HepG2 (cell line): ENCODE data around the gene ITCH. TPM values are rescaled to one million over a fixed set of nuclear protein-coding genes. Genes with fewer than 3 reads are reported as not detected.
A peak's percentile ranks its signal among the peaks of the same experiment; 100 is the strongest.

Experiments
- ATAC-seq: fragments of 200-7000 bp; cut with Tn5 transposase; 3 replicates; pipeline ENCODE4 v1.9.1; 2020; ENCODE audit warnings: mild to moderate bottlenecking, moderate library complexity
- BruUV-seq: library from RNA; stranded (reverse); fragments of 400-500 nt; replicated peaks from 2 replicates; lab custom pipeline; 2021; lab: Mats Ljungman, UMichigan
- CTCF ChIA-PET: fragments of 300-600 bp; formaldehyde crosslinking; extraction: SDS; loops from one replicate; lab custom pipeline; 2021; ENCODE audit warnings: low total read pairs, inconsistent platforms, low intra/inter-chr PET ratio; lab: Yijun Ruan, JAX
- POLR2A ChIA-PET: fragments of 350-600 bp; sonication (Branson Sonifier 250); formaldehyde crosslinking; loops from one replicate; lab custom pipeline; 2020; ENCODE audit warnings: antibody characterized with exemption, inconsistent platforms; lab: Yijun Ruan, JAX
- DNase-seq: peaks from one replicate; pipeline ENCODE4 v3.0.0-alpha.2; 2015; ENCODE audit warnings: low spot score
- FAIRE-seq: peaks from 3 replicates; lab custom pipeline; 2011; peaks lifted over from hg19 to GRCh38; lab: Jason Lieb, UNC
- H2AFZ ChIP-seq: one replicate; pipeline ENCODE4 v1.6.1; 2011; ENCODE audit warnings: low read length, inconsistent platforms
- H3K27ac ChIP-seq: fragments of 300-600 bp; 3 replicates; pipeline ENCODE4 v1.8.0; 2011; ENCODE audit warnings: mixed run types, mild to moderate bottlenecking, mixed read lengths, low read length, inconsistent platforms; ENCODE audit not compliant: insufficient read depth; ENCODE audit errors: extremely low read length
- H3K27me3 ChIP-seq, 2 experiments: fragments of 200-600 bp in 1 of 2; 2 replicates in 1 of 2; 3 replicates in 1 of 2; pipeline versions ENCODE4 v1.6.0 to v1.8.0; 2011; ENCODE audit warnings: low read length in 2 of 2, mild to moderate bottlenecking in 2 of 2, moderate library complexity in 2 of 2, inconsistent platforms in 1 of 2; ENCODE audit not compliant: insufficient read depth in 2 of 2, control insufficient read depth in 1 of 2
- H3K36me3 ChIP-seq, 2 experiments: fragments of 200-600 bp in 1 of 2; replicated peaks in 1 of 2; 2 replicates in 1 of 2; 3 replicates in 1 of 2; pipeline versions ENCODE4 v1.5.1 to v1.8.0; 2011; ENCODE audit warnings: low read length in 2 of 2, inconsistent platforms in 1 of 2; ENCODE audit not compliant: insufficient read depth in 2 of 2, control insufficient read depth in 1 of 2
- H3K4me1 ChIP-seq: 2 replicates; pipeline ENCODE4 v1.5.1; 2012; ENCODE audit warnings: low read length, inconsistent platforms; ENCODE audit not compliant: insufficient read depth
- H3K4me2 ChIP-seq: 2 replicates; pipeline ENCODE4 v1.6.0; 2011; ENCODE audit warnings: low read depth, low read length, inconsistent platforms
- H3K4me3 ChIP-seq, 3 experiments: fragments of 200-600 bp in 1 of 3; sonication (generic), shearing (Covaris generic) in 1 of 3; replicated peaks in 1 of 3; 2 replicates each; pipeline ENCODE4 v1.5.1; 2011 to 2016; ENCODE audit warnings: low read length in 3 of 3, inconsistent platforms in 2 of 3, low read depth in 2 of 3, mild to moderate bottlenecking in 2 of 3, control low read depth in 1 of 3, mixed read lengths in 1 of 3; ENCODE audit not compliant: insufficient read depth in 1 of 3
- H3K79me2 ChIP-seq: one replicate; pipeline ENCODE4 v1.6.1; 2011; ENCODE audit warnings: low read length, inconsistent platforms; ENCODE audit not compliant: insufficient read depth
- H3K9ac ChIP-seq: 2 replicates; pipeline ENCODE4 v1.6.0; 2011; ENCODE audit warnings: mild to moderate bottlenecking, low read depth, low read length, inconsistent platforms; ENCODE audit not compliant: insufficient read depth
- H3K9me3 ChIP-seq: 2 replicates; pipeline ENCODE4 v1.5.1; 2012; ENCODE audit warnings: mild to moderate bottlenecking, low read length
- H4K20me1 ChIP-seq: 2 replicates; pipeline ENCODE4 v1.6.0; 2011; ENCODE audit warnings: inconsistent platforms, mild to moderate bottlenecking, low read length, moderate library complexity; ENCODE audit not compliant: insufficient read depth
- CCAR2 ChIP-seq: fragments of 200-400 bp; formaldehyde crosslinking; optimal IDR thresholded peaks from 2 replicates; pipeline ENCODE3; 2018; ENCODE audit warnings: low read depth, mild to moderate bottlenecking, low read length, moderate library complexity
- CREB1 ChIP-seq, 2 experiments: fragments of 450-650 bp in 1 of 2; IDR thresholded peaks; 2 replicates each; pipeline ENCODE4 v1.6.1; 2016 to 2017; ENCODE audit warnings: control low read depth in 1 of 2, mild to moderate bottlenecking in 1 of 2, missing compliant biosample characterization in 1 of 2, missing genetic modification characterization in 1 of 2
- EZH2 ChIP-seq: conservative IDR thresholded peaks from 2 replicates; pipeline ENCODE4 v1.6.1; 2012; ENCODE audit warnings: mild to moderate bottlenecking, low read depth, low read length, moderate library complexity
- GATAD2A ChIP-seq: IDR thresholded peaks from 2 replicates; pipeline ENCODE4 v1.6.1; 2016
- MTA1 ChIP-seq: sonication (generic); formaldehyde crosslinking; IDR thresholded peaks from 2 replicates; pipeline ENCODE4 v1.4.0; 2020; ENCODE audit warnings: missing genetic modification reagents, mild to moderate bottlenecking, borderline replicate concordance
- NFIC ChIP-seq: IDR thresholded peaks from 2 replicates; pipeline ENCODE4 v1.6.1; 2012; ENCODE audit warnings: mild to moderate bottlenecking, low read length, inconsistent platforms
- PCBP1 ChIP-seq: fragments of 200-400 bp; formaldehyde crosslinking; IDR thresholded peaks from 2 replicates; pipeline ENCODE4 v1.6.1; 2017; ENCODE audit warnings: mild to moderate bottlenecking, low read depth, low read length, borderline replicate concordance
- POGZ ChIP-seq: sonication (generic); formaldehyde crosslinking; IDR thresholded peaks from 2 replicates; pipeline ENCODE4 v1.4.0; 2020; ENCODE audit warnings: mild to moderate bottlenecking, missing genetic modification reagents
- SIX4 ChIP-seq: sonication (generic); formaldehyde crosslinking; IDR thresholded peaks from 2 replicates; pipeline ENCODE4 v1.4.0; 2020; ENCODE audit warnings: missing genetic modification reagents
- SMYD3 ChIP-seq: sonication (generic); formaldehyde crosslinking; IDR thresholded peaks from 2 replicates; pipeline ENCODE4 v1.8.1; 2023; ENCODE audit warnings: mild to moderate bottlenecking, missing genetic modification reagents
- ZBTB21 ChIP-seq: sonication (generic); formaldehyde crosslinking; IDR thresholded peaks from 2 replicates; pipeline ENCODE4 v1.4.0; 2020; ENCODE audit warnings: missing genetic modification reagents
- ZNF207 ChIP-seq: fragments of 450-650 bp; IDR thresholded peaks from 2 replicates; pipeline ENCODE4 v1.6.1; 2016; ENCODE audit warnings: antibody characterized with exemption, borderline replicate concordance
- ZNF274 ChIP-seq: sonication (generic); formaldehyde crosslinking; IDR thresholded peaks from 2 replicates; pipeline ENCODE4 v1.5.1; 2020; ENCODE audit warnings: mild to moderate bottlenecking, missing genetic modification reagents
- ZNF546 ChIP-seq: sonication (generic); formaldehyde crosslinking; conservative IDR thresholded peaks from 2 replicates; pipeline ENCODE4 v1.8.1; 2023; ENCODE audit warnings: mild to moderate bottlenecking, missing genetic modification reagents
- ZNF577 ChIP-seq: sonication (generic); formaldehyde crosslinking; IDR thresholded peaks from 2 replicates; pipeline ENCODE4 v1.4.0; 2020; ENCODE audit warnings: mild to moderate bottlenecking, low read depth, missing genetic modification reagents, borderline replicate concordance
- ZSCAN29 ChIP-seq: sonication (generic); formaldehyde crosslinking; conservative IDR thresholded peaks from 2 replicates; pipeline ENCODE4 v1.4.0; 2020; ENCODE audit warnings: mild to moderate bottlenecking, missing genetic modification reagents
- WGBS: methylation state at CpG from one replicate; pipeline ENCODE4 v1.1.6; 2017; ENCODE audit warnings: low lambda C conversion rate; 5-methylcytosine and 5-hydroxymethylcytosine counted together
- in situ Hi-C: cut with HindIII; loops from 2 replicates; pipeline ENCODE4 v1.10.0; 2017; ENCODE audit warnings: low pct_unique_long_range_greater_than_20kb; ENCODE audit not compliant: extremely low pct_ligation_motif_present
- intact Hi-C: fragments of 100-400 bp; cut with micrococcal nuclease; formaldehyde crosslinking; loops from one replicate; pipeline ENCODE4 v1.10.0; 2022; ENCODE audit not compliant: unreplicated experiment
- polyA plus RNA-seq, 8 experiments: library from polyadenylated mRNA; depleted of rRNA in 3 of 8; stranded (reverse) in 7 of 8; unstranded in 1 of 8; fragments of >200 nt; fragmentation: Illumina TruSeq in 4 of 8; extraction: Trizol in 4 of 8; gene quantifications; 2 replicates each; pipeline versions ENCODE4 v1.2.1 to v1.2.3, GENCODE V29; 2011 to 2016; ENCODE audit warnings: low read depth in 4 of 8, missing spikeins in 1 of 8, mixed read lengths in 1 of 8; ENCODE audit not compliant: insufficient read depth in 1 of 8
- total RNA-seq, 5 experiments: library from RNA; depleted of rRNA; stranded (reverse); fragments of >200 nt; fragmentation: Illumina TruSeq; extraction: Trizol; gene quantifications; 2 replicates each; pipeline ENCODE4 v1.2.3, GENCODE V29; 2016; ENCODE audit warnings: low read depth in 1 of 5
- TF ChIP-seq, protein P1 (sequence below): IDR thresholded peaks from 2 replicates; pipeline ENCODE4 v1.4.0; 2020; ENCODE audit warnings: mild to moderate bottlenecking, missing genetic modification reagents

Gene ITCH
- total and polyA plus RNA-seq, 2 of the 13 experiments (the other 11 are each of a cell fraction or from before 2014, with no cell fraction given): 20.5 to 112 TPM

DNA sequence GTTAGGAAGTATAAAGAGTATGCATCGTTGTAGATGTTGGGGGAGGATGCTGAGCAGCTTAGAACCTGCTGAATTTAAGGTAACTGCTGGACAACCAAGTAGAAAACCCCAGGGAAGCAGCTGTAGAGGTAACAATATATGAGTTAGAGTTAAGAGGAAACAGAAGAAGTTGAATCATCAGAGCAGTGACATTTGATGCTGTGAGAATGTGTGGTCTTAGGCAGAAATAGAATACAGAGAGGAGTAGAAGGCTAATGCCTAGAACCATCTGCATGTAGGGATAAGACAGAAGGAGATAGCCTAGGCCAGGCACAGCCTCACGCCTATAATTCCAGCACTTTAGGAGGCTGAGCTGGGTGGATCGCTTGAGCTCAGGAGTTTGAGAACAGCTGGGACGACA, 130.6 kb downstream of the ITCH start:
- H2AFZ ChIP-seq: no peak overlapping the region
- TF ChIP-seq MTA1 (no peak), SMYD3 (CRISPR knock-in tag) (no peak), PCBP1 (no peak), CCAR2 (no peak), ZNF577 (CRISPR knock-in tag) (no peak), ZNF546 (CRISPR knock-in tag) (no peak), ZNF274 (CRISPR knock-in tag) (no peak), NFIC (no peak)
- H3K27ac ChIP-seq: no peak overlapping the region
- POLR2A ChIA-PET: interaction anchor here (0.6 to 1.2 kb wide), 3 partner anchors 19 to 219 kb away, joined by 3 to 6 read pairs (median 4); partner anchors contain the start of gene DYNLRB1
- CTCF ChIA-PET: no interaction called here
- no peaks in the 10 kb centered on the region for H3K27me3 ChIP-seq
- peaks cover 14 to 79% of the 10 kb centered on the region in 2 experiments for H3K36me3 ChIP-seq
- H3K4me3 ChIP-seq: no peak overlapping the region
- 98% methylated on average over 4 of the region's 4 CpGs for WGBS
- H3K9ac ChIP-seq: no peak overlapping the region
- BruUV-seq: TSS peak; percentile 26
- H3K4me1 ChIP-seq: peaks cover 13% of the 10 kb centered on the region
- DNase-seq (no peak), FAIRE-seq (no peak), ATAC-seq (peak; percentile 43)
- H3K79me2 ChIP-seq: peaks cover 8% of the 10 kb centered on the region
- H3K9me3 ChIP-seq: peaks cover 7% of the 10 kb centered on the region; the same call in 1 of the 2 replicates
- H4K20me1 ChIP-seq: no peaks in the 10 kb centered on the region
- in situ Hi-C loops (no loop called here), intact Hi-C loops (no loop called here)
- H3K4me2 ChIP-seq: no peak overlapping the region

DNA sequence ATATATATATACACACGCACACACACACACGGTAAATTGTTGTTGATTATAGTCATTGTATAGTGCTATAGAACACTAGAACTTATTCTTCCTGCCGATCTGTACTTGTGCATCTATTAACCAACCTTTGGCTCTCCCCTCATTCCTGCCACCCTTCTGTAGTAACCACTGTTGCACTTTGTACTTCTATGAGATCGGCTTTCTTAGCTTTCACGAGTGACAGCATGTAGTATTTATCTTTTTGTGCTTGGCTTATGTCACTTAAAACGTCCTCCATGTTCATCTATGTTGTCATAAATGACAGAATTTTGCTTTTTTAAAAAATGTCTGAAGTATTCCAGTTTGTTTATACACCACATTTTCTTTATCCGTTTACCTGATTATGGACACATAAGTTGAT, 132.2 kb downstream of the ITCH start:
- peaks cover 13% of the 10 kb centered on the region for H3K4me1 ChIP-seq
- ChIA-PET POLR2A (interaction anchor here (0.7 to 1.5 kb wide), 2 partner anchors 20 to 213 kb away, joined by 3 to 8 read pairs; partner anchors contain the start of gene DYNLRB1), CTCF (no interaction called here)
- H3K4me3 ChIP-seq: no peak overlapping the region
- intact Hi-C loops (no loop called here), in situ Hi-C loops (no loop called here)
- no peaks in the 10 kb centered on the region for H3K27me3 ChIP-seq
- no peak overlapping the region for H3K9ac ChIP-seq
- peaks cover 7% of the 10 kb centered on the region; the same call in 1 of the 2 replicates for H3K9me3 ChIP-seq
- 63% methylated on average over 7 of the region's 7 CpGs for WGBS
- H3K27ac ChIP-seq: no peak overlapping the region
- BruUV-seq: no TSS peak
- no peaks in the 10 kb centered on the region for H4K20me1 ChIP-seq
- peak; percentile 73 for ATAC-seq
- peak; percentile 61 for FAIRE-seq
- H3K79me2 ChIP-seq: peaks cover 13% of the 10 kb centered on the region
- peaks cover 10 to 68% of the 10 kb centered on the region in 2 experiments for H3K36me3 ChIP-seq
- no peak overlapping the region for H2AFZ ChIP-seq
- DNase-seq: peak; percentile 73
- H3K4me2 ChIP-seq: no peak overlapping the region
- TF ChIP-seq SIX4 (CRISPR knock-in tag) (0 out of 2 replicates have a peak, but pooled peaks have one; percentile 15), EZH2 (no peak), GATAD2A (CRISPR knock-in tag) (peak; percentile 45; the same call in 1 of the 2 replicates), ZBTB21 (CRISPR knock-in tag) (peak; percentile 97), POGZ (CRISPR knock-in tag) (peak; percentile 40; the same call in 1 of the 2 replicates), ZSCAN29 (CRISPR knock-in tag) (no peak), CREB1 (IDR thresholded peaks at IDR 0.05) (peak; percentile 67), CREB1 (CRISPR knock-in tag; IDR thresholded peaks at IDR 0.05) (no peak), ZNF207 (no peak)
- TF ChIP-seq, protein P1, sequence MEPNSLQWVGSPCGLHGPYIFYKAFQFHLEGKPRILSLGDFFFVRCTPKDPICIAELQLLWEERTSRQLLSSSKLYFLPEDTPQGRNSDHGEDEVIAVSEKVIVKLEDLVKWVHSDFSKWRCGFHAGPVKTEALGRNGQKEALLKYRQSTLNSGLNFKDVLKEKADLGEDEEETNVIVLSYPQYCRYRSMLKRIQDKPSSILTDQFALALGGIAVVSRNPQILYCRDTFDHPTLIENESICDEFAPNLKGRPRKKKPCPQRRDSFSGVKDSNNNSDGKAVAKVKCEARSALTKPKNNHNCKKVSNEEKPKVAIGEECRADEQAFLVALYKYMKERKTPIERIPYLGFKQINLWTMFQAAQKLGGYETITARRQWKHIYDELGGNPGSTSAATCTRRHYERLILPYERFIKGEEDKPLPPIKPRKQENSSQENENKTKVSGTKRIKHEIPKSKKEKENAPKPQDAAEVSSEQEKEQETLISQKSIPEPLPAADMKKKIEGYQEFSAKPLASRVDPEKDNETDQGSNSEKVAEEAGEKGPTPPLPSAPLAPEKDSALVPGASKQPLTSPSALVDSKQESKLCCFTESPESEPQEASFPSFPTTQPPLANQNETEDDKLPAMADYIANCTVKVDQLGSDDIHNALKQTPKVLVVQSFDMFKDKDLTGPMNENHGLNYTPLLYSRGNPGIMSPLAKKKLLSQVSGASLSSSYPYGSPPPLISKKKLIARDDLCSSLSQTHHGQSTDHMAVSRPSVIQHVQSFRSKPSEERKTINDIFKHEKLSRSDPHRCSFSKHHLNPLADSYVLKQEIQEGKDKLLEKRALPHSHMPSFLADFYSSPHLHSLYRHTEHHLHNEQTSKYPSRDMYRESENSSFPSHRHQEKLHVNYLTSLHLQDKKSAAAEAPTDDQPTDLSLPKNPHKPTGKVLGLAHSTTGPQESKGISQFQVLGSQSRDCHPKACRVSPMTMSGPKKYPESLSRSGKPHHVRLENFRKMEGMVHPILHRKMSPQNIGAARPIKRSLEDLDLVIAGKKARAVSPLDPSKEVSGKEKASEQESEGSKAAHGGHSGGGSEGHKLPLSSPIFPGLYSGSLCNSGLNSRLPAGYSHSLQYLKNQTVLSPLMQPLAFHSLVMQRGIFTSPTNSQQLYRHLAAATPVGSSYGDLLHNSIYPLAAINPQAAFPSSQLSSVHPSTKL (CRISPR knock-in tag): peak; percentile 10; the same call in 1 of the 2 replicates
